GM21381 (cell line): ENCODE data around the gene CBLN4.

Experiments
- ATAC-seq: cut with Tn5 transposase; IDR thresholded peaks from one replicate; pipeline ENCODE4 v1.9.1; 2021; ENCODE audit warnings: mild to moderate bottlenecking, moderate library complexity; ENCODE audit not compliant: unreplicated experiment

Gene CBLN4

GRCh38 chr20:56005389-56005715 is at the start of gene CBLN4:
Gene CBLN4 (minus strand): TSS chr20:56005519. CDS start chr20:56004171, 1,348 bp downstream.
- no peak for ATAC-seq

GRCh38 chr20:56043227-56043626 is 37.9 kb upstream of the CBLN4 start:
- ATAC-seq = no peak

- ATAC-seq = no peak
Observed at GRCh38 chr20:56032251-56032650, 26.9 kb upstream of the CBLN4 start.

GRCh38 chr20:56018716-56019115 is 13.4 kb upstream of the CBLN4 start:
- no peak for ATAC-seq

- no peak for ATAC-seq
Observed at GRCh38 chr20:56018194-56018593, 12.9 kb upstream of the CBLN4 start.

GRCh38 chr20:56017560-56017959 is 12.2 kb upstream of the CBLN4 start:
- ATAC-seq = no peak

GRCh38 chr20:56014998-56015397 is 9.7 kb upstream of the CBLN4 start:
- ATAC-seq = no peak

GRCh38 chr20:56014151-56014550 is 8.8 kb upstream of the CBLN4 start:
- ATAC-seq = no peak

GRCh38 chr20:56004611-56005388 is 519 bp downstream of the CBLN4 start:
- ATAC-seq = no peak

- no peak for ATAC-seq
Observed at GRCh38 chr20:56004007-56004406, 1.3 kb downstream of the CBLN4 start.

GRCh38 chr20:56002908-56003800 is 2.2 kb downstream of the CBLN4 start:
- ATAC-seq = no peak

GRCh38 chr20:56001890-56002289 is 3.4 kb downstream of the CBLN4 start:
- no peak for ATAC-seq

GRCh38 chr20:56001106-56001785 is 4.1 kb downstream of the CBLN4 start:
- ATAC-seq = no peak

GRCh38 chr20:55978550-55978949 is 26.8 kb downstream of the CBLN4 start:
- ATAC-seq = no peak

GRCh38 chr20:55977690-55978459 is 27.4 kb downstream of the CBLN4 start:
- no peak for ATAC-seq

GRCh38 chr20:55974491-55975202 is 30.7 kb downstream of the CBLN4 start:
- ATAC-seq = no peak

GRCh38 chr20:55964790-55965189 is 40.5 kb downstream of the CBLN4 start:
- no peak for ATAC-seq

GRCh38 chr20:55961376-55962330 is 43.7 kb downstream of the CBLN4 start:
- ATAC-seq = no peak

GRCh38 chr20:55953201-55953600 is 52.1 kb downstream of the CBLN4 start:
- no peak for ATAC-seq
